SK-N-MC (cell line): ENCODE results near the gene GMPR.

ENCODE experiments used
- EZH2 ChIP-seq: fragments of 200-600 bp; sonication (generic); IDR thresholded peaks from one replicate; pipeline ENCODE4 v1.6.1; 2017; ENCODE audit warnings: antibody characterized with exemption
- FOXP2 ChIP-seq: optimal IDR thresholded peaks from 2 replicates; pipeline ENCODE3; 2011; ENCODE audit warnings: mild to moderate bottlenecking, moderate library complexity; ENCODE audit not compliant: insufficient read depth; ENCODE audit errors: extremely low read length, control extremely low read depth
- POLR2AphosphoS5 ChIP-seq: IDR thresholded peaks from 2 replicates; pipeline ENCODE4 v1.6.1; 2012; ENCODE audit warnings: mild to moderate bottlenecking, low read depth, low read length, borderline replicate concordance

DNA sequence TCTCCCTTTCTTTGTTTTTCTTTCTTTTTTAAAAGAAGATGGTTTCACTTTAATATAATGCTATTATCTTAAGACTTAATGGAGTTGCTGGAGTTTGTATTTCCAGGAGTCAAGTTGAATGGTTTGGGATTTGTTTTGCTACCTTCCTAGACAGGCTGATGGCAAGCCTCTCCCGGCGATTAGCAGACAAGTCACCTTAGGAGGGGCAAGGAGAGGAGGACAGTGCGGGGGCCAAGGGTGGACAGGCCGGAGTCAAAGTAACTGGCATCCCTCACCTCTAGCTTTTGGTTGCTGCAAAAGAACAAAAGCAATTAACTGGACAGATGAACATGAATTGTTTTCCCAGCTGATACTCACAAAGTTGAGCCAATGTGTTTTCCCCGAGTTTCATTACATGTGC is 57.1 kb downstream of the GMPR start:
- TF ChIP-seq POLR2AphosphoS5: no peak
- TF ChIP-seq EZH2: no peak
- TF ChIP-seq FOXP2: no peak
